ENCODE data around the gene CLIP4.

CLIP4 gene

GRCh38 chr2:29192526-29192925 is 77.3 kb downstream of the CLIP4 start:
- Histone ChIP-seq H3K4me3 (ENCODE audit: low read depth, low read length) (no peak overlapping the region), H3K4me1 (ENCODE audit: control insufficient read depth, insufficient read depth, low read length) (no peaks in the 10 kb centered on the region), H3K9ac (ENCODE audit: low read depth, low read length) (no peak overlapping the region), H3K27me3 (ENCODE audit: control insufficient read depth, insufficient read depth, low read length) (no peaks in the 10 kb centered on the region), H3K9me3 (ENCODE audit: control insufficient read depth, insufficient read depth, low read length) (no peaks in the 10 kb centered on the region), H3K36me3 (ENCODE audit: control insufficient read depth, insufficient read depth, low read length) (no peaks in the 10 kb centered on the region), H3K27ac (ENCODE audit: low read depth, low read length) (no peak overlapping the region)

- H3K4me1 ChIP-seq (ENCODE audit: control insufficient read depth, insufficient read depth, low read length) = no peaks in the 10 kb centered on the region
- H3K27me3 ChIP-seq (ENCODE audit: control insufficient read depth, insufficient read depth, low read length) = no peaks in the 10 kb centered on the region
Observed at GRCh38 chr2:29193111-29193510, 77.9 kb downstream of the CLIP4 start.

GRCh38 chr2:29193681-29194080 is 78.5 kb downstream of the CLIP4 start:
- Histone ChIP-seq H3K9ac (ENCODE audit: low read depth, low read length) (no peak overlapping the region), H3K27ac (ENCODE audit: low read depth, low read length) (no peak overlapping the region), H3K4me1 (ENCODE audit: control insufficient read depth, insufficient read depth, low read length) (no peaks in the 10 kb centered on the region), H3K9me3 (ENCODE audit: control insufficient read depth, insufficient read depth, low read length) (no peaks in the 10 kb centered on the region), H3K4me3 (ENCODE audit: low read depth, low read length) (no peak overlapping the region), H3K27me3 (ENCODE audit: control insufficient read depth, insufficient read depth, low read length) (no peaks in the 10 kb centered on the region), H3K36me3 (ENCODE audit: control insufficient read depth, insufficient read depth, low read length) (no peaks in the 10 kb centered on the region)

More at GRCh38 chr2:29193111-29193510, 77.9 kb downstream of the CLIP4 start:
- H3K9me3 ChIP-seq (ENCODE audit: control insufficient read depth, insufficient read depth, low read length) = no peaks in the 10 kb centered on the region
- no peak overlapping the region for H3K27ac ChIP-seq (ENCODE audit: low read depth, low read length)
- H3K9ac ChIP-seq (ENCODE audit: low read depth, low read length) = no peak overlapping the region
- no peak overlapping the region for H3K4me3 ChIP-seq (ENCODE audit: low read depth, low read length)
- H3K36me3 ChIP-seq (ENCODE audit: control insufficient read depth, insufficient read depth, low read length) = no peaks in the 10 kb centered on the region

GRCh38 chr2:29195796-29196195 is 80.6 kb downstream of the CLIP4 start:
- Histone ChIP-seq H3K27me3 (ENCODE audit: control insufficient read depth, insufficient read depth, low read length) (no peaks in the 10 kb centered on the region), H3K27ac (ENCODE audit: low read depth, low read length) (no peak overlapping the region), H3K36me3 (ENCODE audit: control insufficient read depth, insufficient read depth, low read length) (no peaks in the 10 kb centered on the region), H3K4me1 (ENCODE audit: control insufficient read depth, insufficient read depth, low read length) (no peaks in the 10 kb centered on the region), H3K4me3 (ENCODE audit: low read depth, low read length) (no peak overlapping the region), H3K9me3 (ENCODE audit: control insufficient read depth, insufficient read depth, low read length) (no peaks in the 10 kb centered on the region), H3K9ac (ENCODE audit: low read depth, low read length) (no peak overlapping the region)

- Histone ChIP-seq H3K27me3 (ENCODE audit: control insufficient read depth, insufficient read depth, low read length) (no peaks in the 10 kb centered on the region), H3K9ac (ENCODE audit: low read depth, low read length) (no peak overlapping the region), H3K9me3 (ENCODE audit: control insufficient read depth, insufficient read depth, low read length) (no peaks in the 10 kb centered on the region), H3K27ac (ENCODE audit: low read depth, low read length) (no peak overlapping the region), H3K4me1 (ENCODE audit: control insufficient read depth, insufficient read depth, low read length) (peaks cover 5% of the 10 kb centered on the region; the same call in 1 of the 2 replicates), H3K4me3 (ENCODE audit: low read depth, low read length) (no peak overlapping the region), H3K36me3 (ENCODE audit: control insufficient read depth, insufficient read depth, low read length) (no peaks in the 10 kb centered on the region)
Observed at GRCh38 chr2:29196792-29197788, 81.9 kb downstream of the CLIP4 start.

GRCh38 chr2:29201979-29202378 is 86.8 kb downstream of the CLIP4 start:
- Histone ChIP-seq H3K4me3 (ENCODE audit: low read depth, low read length) (no peak overlapping the region), H3K36me3 (ENCODE audit: control insufficient read depth, insufficient read depth, low read length) (no peaks in the 10 kb centered on the region), H3K27me3 (ENCODE audit: control insufficient read depth, insufficient read depth, low read length) (no peaks in the 10 kb centered on the region), H3K9me3 (ENCODE audit: control insufficient read depth, insufficient read depth, low read length) (no peaks in the 10 kb centered on the region), H3K9ac (ENCODE audit: low read depth, low read length) (no peak overlapping the region), H3K4me1 (ENCODE audit: control insufficient read depth, insufficient read depth, low read length) (peaks cover 15% of the 10 kb centered on the region), H3K27ac (ENCODE audit: low read depth, low read length) (no peak overlapping the region)

GRCh38 chr2:29202819-29203495 is 87.7 kb downstream of the CLIP4 start:
- H3K27me3 ChIP-seq (ENCODE audit: control insufficient read depth, insufficient read depth, low read length) = no peaks in the 10 kb centered on the region
- H3K36me3 ChIP-seq (ENCODE audit: control insufficient read depth, insufficient read depth, low read length) = no peaks in the 10 kb centered on the region
- H3K4me1 ChIP-seq (ENCODE audit: control insufficient read depth, insufficient read depth, low read length) = peaks cover 15% of the 10 kb centered on the region
- no peaks in the 10 kb centered on the region for H3K9me3 ChIP-seq (ENCODE audit: control insufficient read depth, insufficient read depth, low read length)
- no peak overlapping the region for H3K27ac ChIP-seq (ENCODE audit: low read depth, low read length)
- no peak overlapping the region for H3K9ac ChIP-seq (ENCODE audit: low read depth, low read length)
- no peak overlapping the region for H3K4me3 ChIP-seq (ENCODE audit: low read depth, low read length)

GRCh38 chr2:29206941-29207340 is 91.7 kb downstream of the CLIP4 start:
- no peaks in the 10 kb centered on the region for H3K27me3 ChIP-seq (ENCODE audit: control insufficient read depth, insufficient read depth, low read length)
- H3K9ac ChIP-seq (ENCODE audit: low read depth, low read length) = no peak overlapping the region
- no peaks in the 10 kb centered on the region for H3K36me3 ChIP-seq (ENCODE audit: control insufficient read depth, insufficient read depth, low read length)
- no peak overlapping the region for H3K4me3 ChIP-seq (ENCODE audit: low read depth, low read length)
- no peak overlapping the region for H3K27ac ChIP-seq (ENCODE audit: low read depth, low read length)
- H3K4me1 ChIP-seq (ENCODE audit: control insufficient read depth, insufficient read depth, low read length) = peaks cover 12% of the 10 kb centered on the region
- H3K9me3 ChIP-seq (ENCODE audit: control insufficient read depth, insufficient read depth, low read length) = no peaks in the 10 kb centered on the region

GRCh38 chr2:29207352-29208148 is 92.3 kb downstream of the CLIP4 start:
- H3K9me3 ChIP-seq (ENCODE audit: control insufficient read depth, insufficient read depth, low read length) = no peaks in the 10 kb centered on the region
- H3K36me3 ChIP-seq (ENCODE audit: control insufficient read depth, insufficient read depth, low read length) = no peaks in the 10 kb centered on the region
- no peaks in the 10 kb centered on the region for H3K27me3 ChIP-seq (ENCODE audit: control insufficient read depth, insufficient read depth, low read length)
- no peak overlapping the region for H3K9ac ChIP-seq (ENCODE audit: low read depth, low read length)
- peaks cover 5% of the 10 kb centered on the region; the same call in 1 of the 2 replicates for H3K4me1 ChIP-seq (ENCODE audit: control insufficient read depth, insufficient read depth, low read length)
- no peak overlapping the region for H3K4me3 ChIP-seq (ENCODE audit: low read depth, low read length)
- H3K27ac ChIP-seq (ENCODE audit: low read depth, low read length) = no peak overlapping the region

GRCh38 chr2:29209551-29209950 is 94.3 kb downstream of the CLIP4 start:
- Histone ChIP-seq H3K36me3 (ENCODE audit: control insufficient read depth, insufficient read depth, low read length) (no peaks in the 10 kb centered on the region), H3K9me3 (ENCODE audit: control insufficient read depth, insufficient read depth, low read length) (no peaks in the 10 kb centered on the region), H3K27ac (ENCODE audit: low read depth, low read length) (no peak overlapping the region), H3K4me1 (ENCODE audit: control insufficient read depth, insufficient read depth, low read length) (no peaks in the 10 kb centered on the region), H3K9ac (ENCODE audit: low read depth, low read length) (no peak overlapping the region), H3K27me3 (ENCODE audit: control insufficient read depth, insufficient read depth, low read length) (no peaks in the 10 kb centered on the region), H3K4me3 (ENCODE audit: low read depth, low read length) (no peak overlapping the region)

All from HUES48 (cell line).